HG02852 (cell line): Measurements from ENCODE around the gene SLC2A11.

Experiments used
- ATAC-seq: cut with Tn5 transposase; IDR thresholded peaks from one replicate; pipeline ENCODE4 v1.9.1; 2021; ENCODE audit warnings: mild to moderate bottlenecking, moderate library complexity; ENCODE audit not compliant: unreplicated experiment

The SLC2A11 gene

GRCh38 chr22:23832226-23833016, 25.3 kb upstream of the SLC2A11 start:
- no peak for ATAC-seq

GRCh38 chr22:23833017-23833751, 24.5 kb upstream of the SLC2A11 start:
- no peak for ATAC-seq

- ATAC-seq = no peak
Measured at GRCh38 chr22:23833911-23834317, 23.8 kb upstream of the SLC2A11 start.

DNA sequence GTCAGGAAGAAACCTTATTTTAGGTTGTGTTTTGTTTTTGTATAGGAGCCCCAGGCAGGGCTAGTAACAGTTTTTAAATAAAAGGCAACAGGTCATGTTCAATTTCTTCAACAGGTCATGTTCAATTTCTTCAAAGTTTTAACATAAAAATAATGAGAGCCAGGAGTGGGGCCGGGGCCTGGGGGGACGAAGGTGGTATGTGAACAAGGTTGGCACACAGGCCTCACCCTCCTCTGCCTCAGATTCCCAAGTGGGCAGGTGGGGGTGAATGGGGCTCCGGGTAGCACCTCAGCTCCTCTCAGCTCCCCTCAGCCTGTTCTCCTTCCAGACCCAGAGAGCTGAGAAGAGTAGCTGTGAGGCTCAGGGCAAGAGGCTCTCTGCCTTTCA, 23.3 kb upstream of the SLC2A11 start:
- no peak for ATAC-seq

- ATAC-seq = no peak
Measured at GRCh38 chr22:23834793-23835483, 22.7 kb upstream of the SLC2A11 start.

DNA sequence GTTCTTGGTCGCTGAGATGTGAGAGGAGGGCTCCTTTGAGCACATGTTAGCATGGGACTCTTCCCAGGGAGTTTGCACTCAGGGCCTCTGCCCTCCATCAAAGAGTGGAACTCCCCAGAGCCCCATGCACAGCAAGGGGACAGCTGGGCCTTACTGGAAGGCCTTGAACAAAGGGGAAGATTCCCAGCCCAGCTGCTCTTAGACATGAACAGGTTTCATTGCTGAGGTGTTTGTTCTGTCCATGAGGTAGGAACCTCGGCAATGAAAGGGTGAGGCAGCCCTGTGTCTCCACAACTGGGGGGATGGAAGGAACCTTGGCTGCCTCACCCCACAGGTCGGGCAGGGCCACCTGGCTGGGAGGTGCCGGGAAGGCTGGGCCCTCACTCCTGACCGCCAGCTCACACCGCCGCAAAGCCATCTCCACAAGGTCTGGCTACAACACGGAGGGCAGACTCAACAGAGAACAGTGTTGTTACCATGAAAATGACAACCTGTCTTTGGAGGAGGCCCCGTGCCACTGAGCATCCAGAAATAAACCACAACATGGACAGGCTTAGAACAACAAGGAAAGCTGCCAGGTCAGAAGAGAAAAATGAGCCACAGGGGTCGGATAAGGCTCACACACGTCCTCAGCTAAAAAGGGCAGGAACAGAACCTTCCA, 22.1 kb upstream of the SLC2A11 start:
- ATAC-seq = no peak

DNA sequence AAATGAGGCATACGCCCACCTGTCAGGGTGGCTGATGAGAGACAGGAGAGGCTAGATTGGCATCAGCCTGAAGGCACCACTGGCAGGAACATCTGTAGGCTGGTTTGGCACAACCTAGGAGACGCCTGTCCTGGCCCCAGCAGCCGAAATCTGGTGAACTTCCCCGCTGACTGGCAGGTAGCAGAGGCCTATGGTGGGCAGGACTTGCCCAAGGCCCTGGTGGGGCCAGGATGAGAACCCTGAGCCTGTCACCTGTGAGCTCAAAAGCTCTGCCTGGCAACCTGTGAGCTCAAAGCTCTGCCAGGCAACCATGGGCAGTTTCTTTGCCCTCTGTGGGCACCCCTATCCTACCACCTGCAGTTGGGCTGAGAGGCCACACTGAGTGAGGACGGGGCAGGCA, 21.4 kb upstream of the SLC2A11 start:
- no peak for ATAC-seq

GRCh38 chr22:23836692-23837495, 20.8 kb upstream of the SLC2A11 start:
- no peak for ATAC-seq

- no peak for ATAC-seq
Measured at GRCh38 chr22:23837496-23837859, 20.2 kb upstream of the SLC2A11 start.

- ATAC-seq = no peak
Measured at GRCh38 chr22:23837911-23838680, 19.6 kb upstream of the SLC2A11 start.

DNA sequence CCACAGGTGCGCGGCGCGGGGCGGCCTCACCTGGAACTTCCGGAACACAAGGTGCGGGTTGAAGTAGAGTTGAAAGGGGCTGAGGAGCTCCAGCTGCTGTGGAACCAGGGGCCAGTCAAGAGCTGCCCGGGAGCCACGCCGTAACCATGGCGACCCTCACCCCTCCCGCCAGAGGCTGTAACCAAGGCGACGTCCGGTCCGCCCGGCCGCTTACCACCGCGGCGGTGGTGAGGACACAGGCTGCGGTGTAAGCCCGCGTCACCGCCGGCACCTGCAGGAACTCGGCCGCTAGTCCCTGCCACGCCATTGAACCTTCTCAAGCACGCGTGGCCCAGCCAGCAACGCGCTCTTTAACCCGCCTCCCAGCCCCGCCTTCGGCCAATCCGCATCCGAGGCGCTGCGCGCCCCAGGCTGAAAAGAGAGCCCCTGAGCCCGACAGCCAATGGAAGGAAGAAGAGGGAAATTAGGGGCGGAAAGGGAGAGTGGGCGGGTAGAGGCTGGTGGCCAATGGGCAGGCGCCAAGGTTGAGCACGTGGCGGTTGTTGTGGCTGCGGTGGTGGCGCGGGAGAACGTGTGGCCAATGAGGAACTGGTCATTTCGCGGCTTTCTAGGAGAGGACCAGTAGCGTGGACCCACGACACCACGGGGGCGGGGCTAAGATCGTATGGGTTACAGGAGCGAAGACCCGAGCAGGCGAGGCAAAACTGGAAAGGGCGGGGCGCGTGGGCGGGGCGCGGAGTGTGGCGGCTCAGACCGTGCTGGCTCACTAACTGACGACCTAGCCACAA, 18.8 kb upstream of the SLC2A11 start, which contains the start of gene DERL3:
Gene DERL3, minus strand, starts transcription at position 326 of the 788 bp plus-strand sequence. Its CDS starts 19 bp downstream, at position 307.
- ATAC-seq = peak; percentile 82

GRCh38 chr22:23840026-23840425, 17.6 kb upstream of the SLC2A11 start:
- ATAC-seq = no peak

- ATAC-seq = no peak
Measured at GRCh38 chr22:23841292-23841691, 16.4 kb upstream of the SLC2A11 start.

GRCh38 chr22:23841736-23842445, 15.8 kb upstream of the SLC2A11 start:
- ATAC-seq = no peak

DNA sequence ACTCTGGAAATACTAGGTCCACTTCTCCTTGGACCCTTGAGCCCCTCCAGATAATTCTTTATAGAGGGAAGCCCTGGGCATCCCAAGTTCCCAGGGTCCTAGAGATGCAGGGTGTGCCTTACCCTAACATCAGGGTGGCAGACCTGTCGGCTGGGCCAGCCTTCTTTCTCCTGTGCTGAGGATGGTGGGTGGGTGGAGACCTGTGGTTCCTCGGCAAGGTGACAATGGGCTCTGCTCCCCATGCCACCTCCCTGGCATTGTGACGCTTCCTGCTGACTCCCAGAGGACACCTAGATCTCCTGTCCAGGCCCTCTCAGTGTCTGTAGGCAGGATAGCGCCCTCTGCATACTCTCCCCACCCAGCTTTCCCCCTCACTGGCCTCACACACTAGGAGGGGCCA, 15.1 kb upstream of the SLC2A11 start:
- no peak for ATAC-seq

DNA sequence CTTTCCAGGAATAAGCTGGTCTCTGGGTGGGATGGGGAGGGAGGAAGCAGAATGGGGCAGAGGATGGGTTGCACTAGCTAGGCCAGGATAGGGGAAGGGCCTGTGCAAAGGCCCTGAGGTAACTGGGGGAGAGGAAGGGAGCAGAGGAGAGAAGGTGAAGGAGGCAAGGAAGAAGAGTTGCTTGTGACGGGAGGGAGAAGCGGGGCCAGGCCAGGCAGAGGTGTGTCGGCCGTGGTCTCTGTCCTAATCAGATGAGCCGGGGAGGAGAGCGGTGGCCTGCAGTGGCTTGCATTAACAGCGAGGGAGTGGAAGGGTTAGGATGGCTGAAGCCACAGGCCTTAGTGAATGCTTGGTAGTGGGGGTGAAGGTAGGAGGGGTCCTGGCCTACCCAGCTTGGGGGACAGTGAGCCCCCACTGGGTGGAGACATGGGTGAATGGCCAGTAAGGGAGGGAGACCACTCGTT, 12.9 kb upstream of the SLC2A11 start:
- no peak for ATAC-seq

- ATAC-seq = no peak
Measured at GRCh38 chr22:23845265-23846080, 12.2 kb upstream of the SLC2A11 start.
